Activated naive CD8-positive, alpha-beta T cell treated with anti-CD3 and anti-CD28 coated beads, Interleukin-2, amount 10 ng/mL, durations not matched to agents 7 days and 5 days (primary cell): ENCODE results near the gene ACAD10. TPM values are rescaled to one million over a fixed set of nuclear protein-coding genes. Genes with fewer than 3 reads are reported as not detected.
"Not testable (repeated sequence)": the region's sequence is repeated elsewhere in the genome, so short reads cannot be mapped to it uniquely, and the experiment has no call there.

Source experiments
- ATAC-seq: fragments of 150-1000 bp; cut with Tn5 transposase; one replicate; pipeline ENCODE4 v1.10.0; 2021; ENCODE audit warnings: low read depth, moderate library complexity
- POLR2A ChIA-PET: fragments of 350-600 bp; sonication (Branson Sonifier 250); formaldehyde crosslinking; loops from one replicate; lab custom pipeline; 2021; ENCODE audit warnings: antibody characterized with exemption; lab: Charles Lee
- DNase-seq: peaks from one replicate; pipeline ENCODE4 v3.0.0; 2021
- H3K27ac Mint-ChIP-seq: one replicate; pipeline ENCODE4 v1.8.0; 2022; ENCODE audit warnings: mild to moderate bottlenecking, mixed read lengths
- H3K27me3 Mint-ChIP-seq: one replicate; pipeline ENCODE4 v1.8.0; 2022; ENCODE audit warnings: mild to moderate bottlenecking, moderate library complexity, mixed read lengths
- H3K36me3 Mint-ChIP-seq: one replicate; pipeline ENCODE4 v1.8.0; 2021; ENCODE audit warnings: mild to moderate bottlenecking, mixed read lengths
- H3K4me1 Mint-ChIP-seq: one replicate; pipeline ENCODE4 v1.8.0; 2021; ENCODE audit warnings: mixed read lengths
- H3K4me3 Mint-ChIP-seq: one replicate; pipeline ENCODE4 v1.8.0; 2022; ENCODE audit warnings: mild to moderate bottlenecking, moderate library complexity, mixed read lengths
- H3K9me3 Mint-ChIP-seq: one replicate; pipeline ENCODE4 v1.8.0; 2021; ENCODE audit warnings: mixed read lengths
- total RNA-seq, 2 experiments: library from RNA; stranded (reverse); gene quantifications; one replicate each; pipeline ENCODE4 v1.2.3, GENCODE V29; 2021

Gene ACAD10
- total RNA-seq, 2 experiments from 2014 or later = 34.1 to 40.3 TPM

DNA sequence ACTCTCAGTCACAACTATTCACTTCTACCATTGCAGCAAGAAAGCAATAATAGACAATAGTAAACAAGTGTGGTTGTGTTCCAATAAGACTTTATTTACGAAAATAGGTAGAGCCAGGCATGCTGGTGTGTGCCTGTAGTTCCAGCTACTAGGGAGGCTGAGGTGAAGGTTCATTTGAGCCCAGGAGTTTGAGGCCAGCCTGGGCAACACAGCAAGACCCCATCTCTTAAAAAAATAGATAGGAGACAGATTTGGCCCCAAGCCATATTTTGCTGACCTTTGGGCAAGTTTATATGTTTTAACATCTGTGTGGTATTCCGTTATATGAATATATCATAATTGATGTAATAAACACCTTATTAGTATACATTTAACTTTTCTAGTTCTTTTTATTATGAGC is 14.1 kb downstream of the ACAD10 start:
- Mint-ChIP-seq H3K4me1 (no peaks in the 10 kb centered on the region), H3K9me3 (no peaks in the 10 kb centered on the region), H3K4me3 (no peak overlapping the region), H3K27me3 (no peaks in the 10 kb centered on the region), H3K36me3 (peaks cover 13% of the 10 kb centered on the region), H3K27ac (no peak overlapping the region)
- ATAC-seq (no peak), DNase-seq (no peak)
- POLR2A ChIA-PET = no interaction called here

DNA sequence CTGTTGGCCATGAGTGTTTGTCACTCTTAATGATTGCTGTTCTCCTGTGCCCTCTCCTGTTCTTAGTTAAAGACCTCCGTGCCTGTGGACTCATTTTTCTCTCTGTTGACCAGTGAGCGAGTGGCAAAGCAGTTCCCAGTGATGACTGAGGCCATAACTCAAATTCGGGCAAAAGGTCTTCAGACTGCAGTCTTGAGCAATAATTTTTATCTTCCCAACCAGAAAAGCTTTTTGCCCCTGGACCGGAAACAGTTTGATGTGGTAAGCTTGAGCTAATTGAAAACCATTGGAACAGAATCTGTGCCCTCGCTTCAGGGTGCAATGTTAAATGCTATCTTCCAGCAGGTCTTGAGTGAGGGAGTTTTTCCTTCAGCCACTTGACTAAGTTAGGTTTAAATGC is 19.8 kb downstream of the ACAD10 start:
- POLR2A ChIA-PET = interaction anchor here (0.7 kb wide), 1 partner anchor 338 kb away, joined by 3 read pairs; no protein-coding TSS in a partner anchor
- peaks cover 5% of the 10 kb centered on the region for H3K36me3 Mint-ChIP-seq
- no peaks in the 10 kb centered on the region for H3K9me3 Mint-ChIP-seq
- no peak for ATAC-seq
- no peak overlapping the region for H3K4me3 Mint-ChIP-seq
- H3K27me3 Mint-ChIP-seq = no peaks in the 10 kb centered on the region
- DNase-seq = no peak
- H3K4me1 Mint-ChIP-seq = peaks cover 1% of the 10 kb centered on the region
- no peak overlapping the region for H3K27ac Mint-ChIP-seq

DNA sequence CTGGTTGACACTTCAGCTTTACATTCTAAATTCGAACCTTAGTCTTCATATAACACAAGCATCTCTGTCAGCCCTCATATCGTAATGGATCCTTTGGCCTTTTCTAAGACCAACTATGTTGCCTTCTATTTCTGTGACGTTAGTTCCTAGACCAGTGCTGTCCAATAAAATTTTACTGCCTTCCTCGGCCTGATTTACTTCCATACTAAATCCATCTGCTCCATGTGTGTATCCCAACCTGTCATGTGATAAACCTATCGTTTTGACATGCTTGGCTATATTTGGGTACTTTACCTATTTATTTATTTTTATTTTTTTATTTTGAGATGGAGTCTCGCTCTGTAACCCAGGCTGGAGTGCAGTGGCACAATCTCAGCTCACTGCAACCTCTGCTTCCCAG is 20.3 kb downstream of the ACAD10 start:
- POLR2A ChIA-PET = no interaction called here
- peaks cover 1% of the 10 kb centered on the region for H3K4me1 Mint-ChIP-seq
- H3K9me3 Mint-ChIP-seq = no peaks in the 10 kb centered on the region
- no peak for ATAC-seq
- no peak overlapping the region for H3K27ac Mint-ChIP-seq
- H3K36me3 Mint-ChIP-seq = peaks cover 5% of the 10 kb centered on the region
- no peaks in the 10 kb centered on the region for H3K27me3 Mint-ChIP-seq
- no peak for DNase-seq
- H3K4me3 Mint-ChIP-seq = no peak overlapping the region

DNA sequence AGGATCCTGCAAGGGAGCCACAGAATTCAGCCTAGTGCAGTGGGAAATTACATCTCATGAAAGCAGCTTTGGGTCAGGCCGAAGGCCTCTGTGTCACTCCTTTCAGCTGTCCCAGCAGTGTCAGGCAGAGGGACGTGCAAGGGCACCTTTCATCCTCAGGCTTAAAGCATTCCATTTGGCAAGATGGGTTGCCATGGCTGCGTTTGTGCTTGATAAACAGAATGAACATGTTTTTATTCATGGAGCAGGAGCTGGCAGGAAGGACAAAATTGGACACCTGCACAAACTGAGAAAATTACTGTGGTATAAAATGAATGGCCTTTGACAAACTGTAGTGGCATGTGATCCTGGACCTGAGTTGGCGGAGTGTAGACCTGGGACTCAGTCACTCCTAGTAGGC is 29.4 kb downstream of the ACAD10 start:
- H3K36me3 Mint-ChIP-seq = peaks cover 6% of the 10 kb centered on the region
- POLR2A ChIA-PET = no interaction called here
- H3K27me3 Mint-ChIP-seq = no peaks in the 10 kb centered on the region
- no peaks in the 10 kb centered on the region for H3K9me3 Mint-ChIP-seq
- no peak for ATAC-seq
- H3K4me1 Mint-ChIP-seq = no peaks in the 10 kb centered on the region
- H3K4me3 Mint-ChIP-seq = no peak overlapping the region
- DNase-seq = no peak
- no peak overlapping the region for H3K27ac Mint-ChIP-seq

DNA sequence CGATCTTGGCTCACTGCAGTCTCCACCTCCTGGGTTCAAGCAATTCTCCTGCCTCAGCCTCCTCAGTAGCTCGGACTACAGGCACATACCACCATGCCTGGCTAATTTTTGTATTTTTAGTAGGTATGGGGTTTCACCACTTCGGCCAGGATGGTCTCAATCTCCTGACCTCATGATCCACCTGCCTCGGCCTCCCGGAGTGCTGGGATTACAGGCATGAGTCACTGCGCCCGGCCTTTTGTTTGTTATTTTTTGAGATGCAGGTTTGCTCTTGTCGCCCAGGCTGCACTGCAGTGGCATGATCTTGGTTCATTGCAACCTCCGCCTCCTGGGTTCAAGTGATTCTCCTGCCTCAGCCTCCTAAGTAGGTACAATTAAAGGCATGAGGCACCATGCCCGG is 33.5 kb downstream of the ACAD10 start:
- H3K4me3 Mint-ChIP-seq, ATAC-seq, H3K4me1 Mint-ChIP-seq, H3K27ac Mint-ChIP-seq, DNase-seq, H3K27me3 Mint-ChIP-seq, POLR2A ChIA-PET, H3K9me3 Mint-ChIP-seq: not testable (repeated sequence)
- peaks cover 13% of the 10 kb centered on the region for H3K36me3 Mint-ChIP-seq

DNA sequence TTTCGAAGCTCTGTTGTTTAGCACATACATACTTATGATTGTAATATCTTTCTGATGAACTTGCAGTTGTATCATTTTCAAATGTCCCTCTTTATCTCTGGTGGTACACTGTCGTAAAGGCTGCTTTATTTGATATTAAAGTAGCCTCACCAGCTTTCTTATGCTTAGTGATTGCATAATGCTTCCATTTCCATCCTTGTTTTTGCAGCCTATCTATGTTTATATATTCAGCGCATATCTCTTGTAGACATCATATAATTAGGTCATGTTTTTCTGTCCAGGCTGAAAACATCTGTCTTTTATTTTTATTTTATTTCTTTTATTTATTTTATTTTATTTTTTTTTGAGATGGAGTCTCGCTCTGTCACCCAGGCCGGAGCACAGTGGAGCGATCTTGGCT is 34.6 kb downstream of the ACAD10 start:
- H3K27me3 Mint-ChIP-seq = no peaks in the 10 kb centered on the region
- peaks cover 13% of the 10 kb centered on the region for H3K36me3 Mint-ChIP-seq
- no peak overlapping the region for H3K4me3 Mint-ChIP-seq
- no peaks in the 10 kb centered on the region for H3K4me1 Mint-ChIP-seq
- POLR2A ChIA-PET = no interaction called here
- H3K9me3 Mint-ChIP-seq = no peaks in the 10 kb centered on the region
- DNase-seq (no peak), ATAC-seq (no peak)
- no peak overlapping the region for H3K27ac Mint-ChIP-seq

DNA sequence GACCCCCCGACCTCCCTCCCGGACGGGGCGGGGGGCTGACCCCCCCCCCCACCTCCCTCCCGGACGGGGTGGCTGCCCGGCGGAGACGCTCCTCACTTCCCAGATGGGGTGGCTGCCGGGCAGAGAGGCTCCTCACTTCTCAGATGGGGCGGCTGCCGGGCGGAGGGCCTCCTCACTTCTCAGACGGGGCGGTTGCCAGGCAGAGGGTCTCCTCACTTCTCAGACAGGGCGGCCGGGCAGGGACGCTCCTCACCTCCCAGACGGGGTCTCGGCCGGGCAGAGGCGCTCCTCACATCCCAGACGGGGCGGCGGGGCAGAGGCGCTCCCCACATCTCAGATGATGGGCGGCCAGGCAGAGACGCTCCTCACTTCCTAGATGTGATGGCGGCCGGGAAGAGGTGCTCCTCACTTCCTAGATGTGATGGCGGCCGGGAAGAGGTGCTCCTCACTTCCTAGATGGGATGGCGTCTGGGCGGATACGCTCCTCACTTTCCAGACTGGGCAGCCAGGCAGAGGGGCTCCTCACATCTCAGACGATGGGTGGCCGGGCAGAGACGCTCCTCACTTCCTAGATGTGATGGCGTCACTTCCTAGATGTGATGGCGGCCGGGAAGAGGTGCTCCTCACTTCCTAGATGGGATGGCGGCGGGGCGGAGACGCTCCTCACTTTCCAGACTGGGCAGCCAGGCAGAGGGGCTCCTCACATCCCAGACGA is 38.0 kb downstream of the ACAD10 start:
- POLR2A ChIA-PET, DNase-seq, H3K27ac Mint-ChIP-seq, ATAC-seq, H3K4me1 Mint-ChIP-seq, H3K9me3 Mint-ChIP-seq, H3K4me3 Mint-ChIP-seq, H3K27me3 Mint-ChIP-seq: not testable (repeated sequence)
- H3K36me3 Mint-ChIP-seq = peaks cover 10% of the 10 kb centered on the region

DNA sequence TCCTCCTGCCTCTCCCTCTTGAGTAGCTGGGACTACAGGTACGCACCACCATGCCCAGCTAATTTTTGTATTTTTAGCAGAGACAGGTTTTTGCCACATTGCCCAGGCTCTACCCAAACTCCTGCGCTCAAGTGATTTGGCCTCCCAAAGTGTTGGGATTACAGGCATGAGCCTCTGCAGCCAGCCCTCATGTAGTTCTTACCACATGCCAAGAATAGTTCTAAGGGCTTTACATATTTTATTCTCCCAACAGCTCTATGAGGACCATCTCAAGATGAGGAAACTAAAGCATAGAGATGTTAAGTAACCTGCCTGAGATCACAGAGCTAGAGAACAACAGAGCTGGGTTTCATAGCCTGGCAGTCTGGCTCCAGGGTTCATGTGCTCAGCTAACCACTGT is 42.9 kb downstream of the ACAD10 start:
- H3K36me3 Mint-ChIP-seq = peaks cover 8% of the 10 kb centered on the region
- DNase-seq = no peak
- no peaks in the 10 kb centered on the region for H3K4me1 Mint-ChIP-seq
- H3K27ac Mint-ChIP-seq = no peak overlapping the region
- H3K4me3 Mint-ChIP-seq = no peak overlapping the region
- no peak for ATAC-seq
- POLR2A ChIA-PET = no interaction called here
- H3K27me3 Mint-ChIP-seq = no peaks in the 10 kb centered on the region
- no peaks in the 10 kb centered on the region for H3K9me3 Mint-ChIP-seq

DNA sequence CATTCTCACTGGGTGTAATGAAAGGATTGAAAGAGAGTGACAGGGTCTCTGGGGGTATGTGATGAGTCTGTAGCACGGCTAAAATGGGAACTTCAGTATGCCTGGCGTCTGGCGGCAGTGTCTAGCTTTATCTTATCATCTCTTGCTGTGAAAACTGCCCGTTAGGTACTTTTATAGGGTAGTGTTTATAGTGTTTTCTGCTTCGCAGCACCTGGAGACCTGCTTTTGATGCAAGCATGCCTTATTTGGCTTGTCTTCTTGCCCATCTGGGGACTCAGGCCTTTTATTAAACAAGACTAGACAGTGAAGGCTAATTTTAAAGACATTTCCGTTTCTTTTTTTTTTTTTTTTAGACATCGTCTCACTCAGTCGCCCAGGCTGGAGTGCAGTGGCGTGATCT is 44.6 kb downstream of the ACAD10 start:
- Mint-ChIP-seq H3K36me3 (peaks cover 9% of the 10 kb centered on the region), H3K4me1 (no peaks in the 10 kb centered on the region)

DNA sequence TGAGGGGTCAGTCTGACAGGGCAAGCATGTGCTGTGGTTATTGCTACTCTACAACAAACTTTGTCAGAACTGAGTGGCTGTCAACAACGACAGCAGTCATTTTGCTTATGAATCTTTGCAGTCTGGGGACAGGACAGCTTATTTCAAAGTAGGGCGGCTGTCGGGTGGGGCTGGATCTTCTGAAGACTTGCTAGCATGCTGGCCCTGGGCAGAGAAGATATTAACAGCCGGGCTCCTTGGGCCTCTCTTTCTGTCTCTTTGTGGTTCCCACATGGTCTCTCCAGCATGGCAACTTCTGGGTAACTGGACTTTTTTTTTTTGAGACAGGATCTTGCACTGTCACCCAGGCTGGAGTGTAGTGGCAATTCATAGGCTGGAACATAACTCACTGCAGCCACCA is 46.9 kb downstream of the ACAD10 start:
- POLR2A ChIA-PET = no interaction called here
- peaks cover 12% of the 10 kb centered on the region for H3K36me3 Mint-ChIP-seq
- no peaks in the 10 kb centered on the region for H3K27me3 Mint-ChIP-seq
- ATAC-seq = no peak
- no peak overlapping the region for H3K27ac Mint-ChIP-seq
- H3K9me3 Mint-ChIP-seq = no peaks in the 10 kb centered on the region
- H3K4me3 Mint-ChIP-seq = no peak overlapping the region
- H3K4me1 Mint-ChIP-seq = no peaks in the 10 kb centered on the region
- no peak for DNase-seq

More for the DNA sequence above, 44.6 kb downstream of the ACAD10 start:
- POLR2A ChIA-PET = no interaction called here
- ATAC-seq (no peak), DNase-seq (no peak)
- Mint-ChIP-seq H3K27me3 (no peaks in the 10 kb centered on the region), H3K27ac (no peak overlapping the region), H3K4me3 (no peak overlapping the region), H3K9me3 (no peaks in the 10 kb centered on the region)

DNA sequence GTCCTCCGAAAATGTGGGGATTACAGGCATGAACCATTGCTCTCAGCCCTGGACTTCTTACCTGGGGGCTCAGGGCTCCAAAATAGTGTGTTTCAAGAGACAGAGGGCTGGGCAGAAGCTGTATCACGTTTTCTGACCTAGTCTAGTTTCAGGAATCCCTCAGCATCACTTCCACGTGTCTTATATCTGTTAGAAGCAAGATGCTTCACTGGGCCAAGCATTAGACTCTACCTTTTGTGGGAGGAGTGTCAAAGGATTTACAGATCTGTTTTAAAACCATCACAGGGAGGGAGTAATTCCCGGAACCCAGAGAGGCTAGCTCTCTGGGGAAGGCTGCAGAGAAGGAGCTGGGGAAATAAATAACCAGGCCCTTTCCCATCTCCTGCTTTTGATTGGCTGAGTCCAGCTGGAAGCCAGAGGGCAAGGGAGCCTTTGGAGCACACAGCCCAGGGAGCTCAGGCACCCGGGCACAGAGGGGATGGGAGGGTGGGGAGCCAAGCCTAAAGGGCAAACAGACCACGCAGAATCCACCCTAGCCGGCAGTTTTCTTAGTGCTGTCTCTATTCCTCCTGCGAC is 47.6 kb downstream of the ACAD10 start:
- H3K27ac Mint-ChIP-seq = no peak overlapping the region
- POLR2A ChIA-PET = no interaction called here
- no peaks in the 10 kb centered on the region for H3K9me3 Mint-ChIP-seq
- DNase-seq = no peak
- no peaks in the 10 kb centered on the region for H3K4me1 Mint-ChIP-seq
- H3K27me3 Mint-ChIP-seq = no peaks in the 10 kb centered on the region
- no peak overlapping the region for H3K4me3 Mint-ChIP-seq
- peaks cover 12% of the 10 kb centered on the region for H3K36me3 Mint-ChIP-seq
- no peak for ATAC-seq

DNA sequence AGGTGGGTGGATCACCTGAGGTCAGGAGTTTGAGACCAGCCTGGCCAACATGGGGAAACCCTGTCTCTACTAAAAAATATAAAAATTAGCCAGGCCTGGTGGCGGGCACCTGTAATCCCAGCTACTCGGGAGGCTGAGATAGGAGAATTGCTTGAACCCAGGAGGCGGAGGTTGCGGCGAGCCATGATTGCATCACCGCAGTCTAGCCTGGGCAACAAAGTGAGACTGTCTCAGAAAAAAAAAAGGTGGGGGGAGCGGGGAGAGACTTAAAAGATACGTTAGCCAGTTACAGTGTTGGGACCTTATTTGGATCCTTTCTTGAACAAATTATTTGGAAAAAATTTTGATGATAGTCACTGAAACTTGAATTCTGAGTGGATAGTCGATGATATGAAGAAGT is 53.7 kb downstream of the ACAD10 start:
- H3K4me1 Mint-ChIP-seq, DNase-seq, H3K9me3 Mint-ChIP-seq, H3K27ac Mint-ChIP-seq, H3K4me3 Mint-ChIP-seq, H3K36me3 Mint-ChIP-seq, ATAC-seq, POLR2A ChIA-PET, H3K27me3 Mint-ChIP-seq: not testable (repeated sequence)

DNA sequence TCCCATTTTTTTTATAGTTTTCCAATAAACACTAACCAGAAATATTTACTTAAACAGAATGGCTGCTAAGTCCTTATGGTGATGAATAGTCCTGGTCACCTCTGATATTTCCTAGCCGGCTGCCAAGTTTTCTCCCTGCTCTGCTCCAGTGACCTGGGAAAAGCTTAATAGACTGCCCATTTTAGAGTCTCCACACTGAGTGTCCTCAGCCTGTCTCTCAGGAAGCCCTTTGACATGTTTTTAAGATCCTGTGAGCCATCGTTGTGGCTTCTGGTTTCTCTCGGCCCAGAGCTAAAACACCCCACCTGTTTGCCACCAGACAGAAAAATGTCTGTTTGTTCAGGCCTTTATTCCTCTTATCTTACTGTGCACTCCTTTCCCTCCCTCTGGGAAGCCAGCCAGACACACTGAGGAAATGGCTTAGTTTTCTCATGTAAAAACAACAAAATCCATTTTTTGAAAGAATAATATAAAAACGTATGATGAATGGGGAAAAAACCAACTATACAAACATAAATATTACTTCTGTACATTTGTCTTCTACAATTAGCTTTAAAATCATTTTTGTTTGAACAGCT is 55.5 kb downstream of the ACAD10 start:
- H3K36me3 Mint-ChIP-seq = peaks cover 3% of the 10 kb centered on the region
- ATAC-seq (no peak), DNase-seq (no peak)
- H3K27me3 Mint-ChIP-seq = no peaks in the 10 kb centered on the region
- H3K9me3 Mint-ChIP-seq = no peaks in the 10 kb centered on the region
- H3K27ac Mint-ChIP-seq = no peak overlapping the region
- H3K4me1 Mint-ChIP-seq = no peaks in the 10 kb centered on the region
- POLR2A ChIA-PET = interaction anchor here (0.7 kb wide), 1 partner anchor 8 kb away, joined by 4 read pairs; no protein-coding TSS in a partner anchor
- H3K4me3 Mint-ChIP-seq = no peak overlapping the region

DNA sequence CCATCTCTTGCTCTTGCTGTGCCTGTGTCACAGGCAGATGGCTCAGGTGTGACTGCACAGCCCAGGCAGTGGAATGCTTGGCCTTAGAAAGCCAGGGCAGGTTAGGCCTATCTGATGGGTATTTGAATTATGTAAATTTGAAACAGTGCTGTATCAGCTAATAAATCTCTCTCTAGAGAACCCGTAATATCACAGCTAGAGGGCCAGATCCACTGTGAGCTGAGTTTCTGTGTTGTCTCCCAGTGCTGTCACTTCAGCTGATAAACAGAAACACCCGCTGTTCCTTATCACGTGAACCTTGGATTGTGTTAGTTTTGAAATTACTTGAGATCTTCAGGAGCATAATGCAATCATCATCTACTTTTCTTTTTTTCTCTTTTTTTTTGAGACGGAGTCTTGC is 59.4 kb downstream of the ACAD10 start:
- Mint-ChIP-seq H3K27ac (no peak overlapping the region), H3K4me1 (peaks cover 1% of the 10 kb centered on the region), H3K27me3 (no peaks in the 10 kb centered on the region), H3K36me3 (no peaks in the 10 kb centered on the region), H3K9me3 (no peaks in the 10 kb centered on the region), H3K4me3 (no peak overlapping the region)
- ATAC-seq (no peak), DNase-seq (no peak)
- POLR2A ChIA-PET = no interaction called here
